Measurements from ENCODE around the gene MRPL27. TPM values are rescaled to one million over a fixed set of nuclear protein-coding genes. Genes with fewer than 3 reads are reported as not detected.
A peak's percentile ranks its signal among the peaks of the same experiment; 100 is the strongest.

Gene MRPL27
- total RNA-seq, 4 donors from 2014 or later, result 16.4 to 72.1 (median 45.8) TPM

DNA sequence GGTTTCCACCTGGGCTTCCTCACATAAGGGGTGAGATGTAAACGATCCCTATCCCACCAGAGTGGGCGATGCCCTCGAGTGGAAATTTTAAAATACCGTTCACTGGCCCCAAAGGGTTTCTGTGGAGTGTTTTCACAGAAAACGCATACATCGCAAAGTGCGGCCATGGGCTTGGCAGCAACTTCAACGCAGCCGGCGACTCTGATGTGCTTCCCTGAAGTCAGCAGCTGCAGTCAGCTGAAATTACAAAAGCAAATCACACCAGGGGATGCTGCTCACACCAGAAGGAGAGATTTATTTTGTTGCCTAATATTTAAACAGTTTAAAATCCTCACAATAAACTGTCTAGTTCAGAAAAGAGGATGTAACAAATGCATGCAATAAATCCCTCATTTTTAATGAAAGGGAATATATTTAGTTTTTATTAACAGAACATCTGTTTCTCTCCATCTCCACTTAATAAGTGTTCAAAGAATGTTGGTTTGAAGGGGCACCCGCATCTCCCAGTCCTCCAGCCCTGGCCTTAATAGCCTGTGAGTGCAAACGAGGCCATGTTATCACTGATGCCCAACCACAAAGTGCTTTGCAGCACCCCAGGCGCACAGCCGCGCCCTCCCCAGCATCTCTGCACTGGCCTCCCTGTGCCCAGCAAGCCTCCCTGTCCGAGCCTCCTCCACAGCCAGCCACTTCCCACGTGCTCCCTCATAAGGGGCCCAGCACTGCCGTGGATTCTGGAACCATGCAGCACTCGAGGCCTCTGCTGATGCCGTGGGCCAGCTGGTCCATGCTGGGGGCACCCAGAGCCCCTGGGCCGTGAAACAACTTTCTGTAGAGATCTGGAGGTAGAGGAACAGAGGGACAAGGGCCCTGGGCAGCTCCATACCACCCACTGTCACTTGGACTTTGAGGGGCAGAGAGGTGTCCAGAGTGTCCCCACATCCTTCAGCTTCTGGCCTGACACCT lies 44.3 kb downstream of the MRPL27 start:
- TF ChIP-seq, protein P1, sequence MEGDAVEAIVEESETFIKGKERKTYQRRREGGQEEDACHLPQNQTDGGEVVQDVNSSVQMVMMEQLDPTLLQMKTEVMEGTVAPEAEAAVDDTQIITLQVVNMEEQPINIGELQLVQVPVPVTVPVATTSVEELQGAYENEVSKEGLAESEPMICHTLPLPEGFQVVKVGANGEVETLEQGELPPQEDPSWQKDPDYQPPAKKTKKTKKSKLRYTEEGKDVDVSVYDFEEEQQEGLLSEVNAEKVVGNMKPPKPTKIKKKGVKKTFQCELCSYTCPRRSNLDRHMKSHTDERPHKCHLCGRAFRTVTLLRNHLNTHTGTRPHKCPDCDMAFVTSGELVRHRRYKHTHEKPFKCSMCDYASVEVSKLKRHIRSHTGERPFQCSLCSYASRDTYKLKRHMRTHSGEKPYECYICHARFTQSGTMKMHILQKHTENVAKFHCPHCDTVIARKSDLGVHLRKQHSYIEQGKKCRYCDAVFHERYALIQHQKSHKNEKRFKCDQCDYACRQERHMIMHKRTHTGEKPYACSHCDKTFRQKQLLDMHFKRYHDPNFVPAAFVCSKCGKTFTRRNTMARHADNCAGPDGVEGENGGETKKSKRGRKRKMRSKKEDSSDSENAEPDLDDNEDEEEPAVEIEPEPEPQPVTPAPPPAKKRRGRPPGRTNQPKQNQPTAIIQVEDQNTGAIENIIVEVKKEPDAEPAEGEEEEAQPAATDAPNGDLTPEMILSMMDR (IDR thresholded peaks at IDR 0.05), result no peak
- TF ChIP-seq POLR2A (IDR thresholded peaks at IDR 0.05), result no peak
- intact Hi-C loops (cut with DNase I; ENCODE audit: low total_unique reads), result no loop called here
- H3K27ac ChIP-seq, result peak overlapping the region in 1 of 2 donors; percentile 12
- no peaks in the 10 kb centered on the region for H3K36me3 ChIP-seq
- no peaks in the 10 kb centered on the region for H3K9me3 ChIP-seq
- H3K4me3 ChIP-seq, result no peak overlapping the region
- no peaks in the 10 kb centered on the region for H3K27me3 ChIP-seq
- no peak for DNase-seq
- H3K4me1 ChIP-seq, result no peaks in the 10 kb centered on the region

DNA sequence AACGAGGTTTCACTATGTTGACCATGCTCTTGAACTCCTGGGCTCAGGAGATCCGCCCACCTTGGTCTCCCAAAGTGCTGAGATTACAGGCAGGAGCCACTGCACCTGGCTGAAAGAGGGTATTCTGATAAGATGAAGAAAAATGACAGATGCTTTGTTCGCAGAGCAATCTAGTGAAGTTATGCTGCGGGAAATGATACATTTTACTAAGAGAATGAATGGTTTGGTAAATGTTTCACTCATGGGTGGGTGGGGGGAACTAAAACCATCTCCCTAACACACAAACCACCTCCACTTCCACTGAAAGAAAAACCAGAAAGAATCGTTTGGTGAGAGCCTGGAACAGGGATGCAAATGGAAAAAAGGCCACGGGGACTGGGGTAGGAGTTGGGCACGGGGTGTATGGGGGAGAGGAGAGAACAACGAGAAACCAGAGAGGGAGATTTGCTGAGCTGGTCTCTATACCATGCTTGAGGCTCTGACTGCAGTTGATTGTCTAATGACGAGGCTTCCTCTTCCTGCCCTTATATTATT lies 46.1 kb downstream of the MRPL27 start:
- no peak overlapping the region for H3K27ac ChIP-seq
- DNase-seq, result no peak
- TF ChIP-seq, protein P1 (IDR thresholded peaks at IDR 0.05), result no peak
- TF ChIP-seq POLR2A (IDR thresholded peaks at IDR 0.05), result no peak
- intact Hi-C loops (cut with DNase I; ENCODE audit: low total_unique reads), result no loop called here
- no peaks in the 10 kb centered on the region for H3K27me3 ChIP-seq
- no peaks in the 10 kb centered on the region for H3K36me3 ChIP-seq
- H3K4me1 ChIP-seq, result no peaks in the 10 kb centered on the region
- no peak overlapping the region for H3K4me3 ChIP-seq
- H3K9me3 ChIP-seq, result no peaks in the 10 kb centered on the region

DNA sequence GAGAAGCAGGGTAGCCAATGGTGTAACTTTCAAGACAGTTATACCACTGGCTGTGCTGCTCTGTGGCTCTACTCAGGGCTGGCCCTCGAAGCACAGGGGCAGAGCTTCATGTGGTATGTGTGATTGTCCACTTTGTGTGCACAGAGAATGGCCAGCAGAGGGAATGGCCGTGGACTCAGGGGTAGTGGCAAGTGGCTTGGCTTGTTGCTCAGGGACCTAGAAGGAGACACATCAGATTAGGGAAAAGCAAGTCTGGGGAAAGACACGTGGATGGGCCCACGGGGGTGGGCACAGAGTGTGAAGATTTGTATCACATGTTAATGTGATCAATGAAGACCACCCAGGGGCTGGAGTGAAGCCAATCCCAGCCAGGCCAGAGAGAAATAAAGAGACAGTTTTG lies 47.1 kb downstream of the MRPL27 start:
- no peak overlapping the region for H3K4me3 ChIP-seq
- no peak overlapping the region for H3K27ac ChIP-seq
- H3K36me3 ChIP-seq, result no peaks in the 10 kb centered on the region
- TF ChIP-seq, protein P1 (IDR thresholded peaks at IDR 0.05), result no peak
- TF ChIP-seq POLR2A (IDR thresholded peaks at IDR 0.05), result no peak
- H3K4me1 ChIP-seq, result no peaks in the 10 kb centered on the region
- intact Hi-C loops (cut with DNase I; ENCODE audit: low total_unique reads), result no loop called here
- no peaks in the 10 kb centered on the region for H3K9me3 ChIP-seq
- no peaks in the 10 kb centered on the region for H3K27me3 ChIP-seq
- no peak for DNase-seq

DNA sequence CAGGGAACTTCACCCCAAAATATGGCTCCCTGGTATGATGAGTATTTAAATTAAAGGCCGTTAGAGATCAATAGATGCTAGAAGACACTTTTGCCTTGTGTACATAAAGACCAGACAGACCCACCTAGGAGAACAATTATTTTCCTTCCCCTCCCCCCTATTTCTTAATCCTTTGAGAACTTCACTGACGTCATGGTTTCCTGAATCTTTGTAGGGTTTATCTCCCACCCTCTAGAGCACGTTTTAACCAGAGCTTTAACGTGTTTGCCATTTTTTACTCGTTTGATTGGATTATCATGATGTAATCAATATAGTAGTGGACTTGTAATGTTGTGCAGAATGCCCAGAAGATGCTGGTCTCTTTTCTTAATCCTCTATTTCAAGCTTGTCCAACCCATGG lies 49.9 kb downstream of the MRPL27 start:
- H3K9me3 ChIP-seq, result no peaks in the 10 kb centered on the region
- no peak overlapping the region for H3K4me3 ChIP-seq
- no peak for DNase-seq
- H3K4me1 ChIP-seq, result no peaks in the 10 kb centered on the region
- H3K36me3 ChIP-seq, result no peaks in the 10 kb centered on the region
- intact Hi-C loops (cut with DNase I; ENCODE audit: low total_unique reads), result no loop called here
- H3K27ac ChIP-seq, result no peak overlapping the region
- no peak for TF ChIP-seq POLR2A (IDR thresholded peaks at IDR 0.05)
- TF ChIP-seq, protein P1 (IDR thresholded peaks at IDR 0.05), result no peak
- H3K27me3 ChIP-seq, result no peaks in the 10 kb centered on the region

DNA sequence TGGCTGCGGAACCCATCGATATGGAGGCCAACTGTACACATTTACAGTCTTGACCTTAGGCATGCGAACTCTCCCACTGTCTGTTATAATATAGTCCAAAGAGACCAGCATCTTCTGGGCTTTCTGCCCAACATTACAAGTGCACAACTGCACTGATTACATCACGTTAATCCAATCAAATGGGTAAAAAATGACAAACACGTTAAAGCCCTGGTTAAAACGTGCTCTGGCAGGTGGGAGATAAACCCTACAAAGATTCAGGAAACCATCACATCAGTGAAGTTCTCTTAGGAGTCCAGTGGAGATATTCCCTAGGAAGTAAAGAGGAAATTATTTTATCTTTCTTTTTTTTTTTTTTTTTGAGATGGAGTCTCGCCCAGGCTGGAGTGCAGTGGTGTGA lies 50.7 kb downstream of the MRPL27 start:
- TF ChIP-seq, protein P1 (IDR thresholded peaks at IDR 0.05), result no peak
- no peak for TF ChIP-seq POLR2A (IDR thresholded peaks at IDR 0.05)
- no peaks in the 10 kb centered on the region for H3K4me1 ChIP-seq
- H3K36me3 ChIP-seq, result no peaks in the 10 kb centered on the region
- DNase-seq, result no peak
- H3K27me3 ChIP-seq, result no peaks in the 10 kb centered on the region
- intact Hi-C loops (cut with DNase I; ENCODE audit: low total_unique reads), result no loop called here
- H3K9me3 ChIP-seq, result no peaks in the 10 kb centered on the region
- no peak overlapping the region for H3K27ac ChIP-seq
- no peak overlapping the region for H3K4me3 ChIP-seq
